HG03575 (cell line): Measurements from ENCODE around the gene HOXA4.

Experiments used
- ATAC-seq: cut with Tn5 transposase; IDR thresholded peaks from one replicate; pipeline ENCODE4 v1.9.1; 2021; ENCODE audit not compliant: unreplicated experiment, insufficient number of reproducible peaks, low FRiP score; ENCODE audit errors: extremely low read depth

The HOXA4 gene

GRCh38 chr7:27149842-27150567, 19.4 kb upstream of the HOXA4 start:
- no peak for ATAC-seq

GRCh38 chr7:27148756-27149641, 18.4 kb upstream of the HOXA4 start:
- ATAC-seq = no peak

- no peak for ATAC-seq
Observed at GRCh38 chr7:27148031-27148755, 17.6 kb upstream of the HOXA4 start.

- no peak for ATAC-seq
Observed at GRCh38 chr7:27147199-27148030, 16.9 kb upstream of the HOXA4 start, which contains the start of gene HOXA6. HOXA6 (minus strand) TSS chr7:27147774; CDS start chr7:27147749, 25 bp downstream.

- no peak for ATAC-seq
Observed at GRCh38 chr7:27146491-27147198, 16.1 kb upstream of the HOXA4 start.

GRCh38 chr7:27145914-27146412, 15.4 kb upstream of the HOXA4 start:
- no peak for ATAC-seq

- no peak for ATAC-seq
Observed at GRCh38 chr7:27145165-27145913, 14.8 kb upstream of the HOXA4 start.

- no peak for ATAC-seq
Observed at GRCh38 chr7:27144781-27145164, 14.2 kb upstream of the HOXA4 start.

- no peak for ATAC-seq
Observed at GRCh38 chr7:27143950-27144780, 13.6 kb upstream of the HOXA4 start.

GRCh38 chr7:27143023-27143949, 12.7 kb upstream of the HOXA4 start, which contains the start of gene HOXA5:
HOXA5 (minus strand) TSS chr7:27143681; CDS start chr7:27143607, 74 bp downstream.
- no peak for ATAC-seq

- no peak for ATAC-seq
Observed at GRCh38 chr7:27142580-27143022, 12.0 kb upstream of the HOXA4 start.

- ATAC-seq = no peak
Observed at GRCh38 chr7:27141923-27142579, 11.5 kb upstream of the HOXA4 start.

GRCh38 chr7:27141137-27141922, 10.8 kb upstream of the HOXA4 start:
- ATAC-seq = no peak
